Daoy (cell line): ENCODE data around the gene HIC1. TPM values are rescaled to one million over a fixed set of nuclear protein-coding genes. Genes with fewer than 3 reads are reported as not detected.

Experiments
- DNase-seq: peaks from one replicate; pipeline ENCODE4 v3.0.0-alpha.2; 2015; ENCODE audit warnings: low read depth
- total RNA-seq: library from RNA; depleted of rRNA; stranded (reverse); fragments of >200 nt; shearing (Covaris generic); gene quantifications from 2 replicates; pipeline ENCODE4 v1.2.3, GENCODE V29; 2014; rRNA removed

Gene HIC1
- total RNA-seq, 1 experiment from 2014 or later, result 10.4 TPM

DNA sequence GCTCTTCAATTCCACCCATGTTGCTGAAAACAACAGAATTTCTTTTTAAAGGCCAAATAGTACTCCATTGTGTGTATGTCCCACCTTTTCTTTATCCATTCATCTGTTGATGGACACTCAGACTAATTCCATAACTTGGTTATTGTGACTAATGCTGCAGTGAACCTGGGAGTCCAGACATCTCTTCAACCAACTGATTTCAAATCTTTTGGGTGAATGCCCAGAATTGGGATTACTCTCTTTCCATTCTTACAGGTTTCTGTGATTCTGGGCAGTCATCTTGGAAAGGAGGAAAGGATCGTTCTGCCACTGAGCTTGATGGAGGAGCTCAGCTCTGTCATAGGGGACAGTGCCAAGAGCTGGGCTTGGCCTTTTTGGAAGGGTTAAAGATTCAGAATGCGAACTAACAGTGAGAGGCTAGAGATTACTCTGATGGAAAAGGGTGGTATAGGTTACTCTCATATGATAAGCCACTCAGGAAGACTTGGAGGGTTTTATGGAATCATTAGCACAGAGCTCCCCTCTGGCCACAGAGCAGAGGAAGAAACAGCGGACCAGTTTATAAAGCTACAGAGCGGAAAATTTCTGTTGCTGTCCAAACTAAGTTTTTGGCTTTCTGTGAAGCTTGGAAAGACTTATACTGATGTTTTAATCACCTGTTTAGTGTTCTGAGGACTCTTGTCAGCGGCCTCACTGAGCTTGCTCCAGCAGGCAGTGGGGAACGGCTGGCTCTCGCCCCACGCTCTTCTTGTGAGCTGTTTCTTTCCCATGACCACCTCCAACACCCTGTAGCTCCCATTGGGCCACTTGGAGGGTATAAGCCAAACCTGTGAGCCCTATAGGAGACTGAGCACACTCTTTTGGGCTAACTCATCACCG is 48.3 kb downstream of the HIC1 start:
- DNase-seq, result no peak

DNA sequence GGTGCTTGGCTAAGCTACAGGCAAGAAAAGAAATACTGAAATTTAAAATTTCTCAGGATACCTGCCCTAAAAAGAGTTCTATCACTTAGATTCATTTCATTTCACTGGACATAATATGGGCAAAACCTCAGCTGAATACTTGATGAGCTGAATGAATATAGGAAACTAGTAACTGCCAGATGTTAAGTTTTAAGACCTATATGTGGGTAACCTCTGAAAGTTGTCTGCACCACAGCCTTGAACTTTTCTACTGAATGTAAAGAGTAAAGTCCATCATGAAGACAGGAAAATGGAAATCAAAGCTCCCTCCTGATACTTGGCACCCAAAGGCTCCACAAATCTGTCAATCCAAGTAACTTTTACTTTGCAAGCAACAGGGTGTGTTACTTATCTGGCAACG is 50.8 kb downstream of the HIC1 start:
- DNase-seq, result no peak

DNA sequence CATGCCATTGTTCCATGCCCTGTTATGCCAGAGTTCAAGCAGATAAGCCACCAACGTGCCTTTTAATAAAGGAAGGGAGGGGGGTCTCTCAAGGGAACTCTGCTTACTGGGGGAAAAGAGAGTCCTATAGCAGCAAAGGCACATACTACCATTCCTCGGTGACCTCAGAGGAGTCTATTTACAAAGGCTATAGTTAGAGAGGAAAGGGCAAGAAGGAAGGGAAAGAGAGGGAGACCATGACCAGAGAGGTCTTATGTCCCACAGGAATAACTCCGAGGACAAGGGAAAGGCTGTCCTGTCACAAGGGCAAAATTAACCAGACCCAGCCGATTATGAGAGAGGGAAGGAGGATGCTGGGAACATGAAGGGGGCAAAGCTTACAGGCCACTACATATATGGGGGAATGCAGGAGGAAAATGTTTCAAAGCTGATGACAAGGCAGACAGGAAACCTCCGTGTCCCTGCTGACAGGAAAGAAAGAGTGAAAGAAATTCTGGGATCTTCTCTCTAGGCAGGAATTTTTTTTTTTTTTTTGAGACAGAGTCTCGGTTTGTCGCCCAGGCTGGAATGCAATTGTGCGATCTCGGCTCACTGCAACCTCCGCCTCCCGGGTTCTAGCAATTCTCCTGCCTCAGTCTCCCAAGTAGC is 51.5 kb downstream of the HIC1 start:
- no peak for DNase-seq

DNA sequence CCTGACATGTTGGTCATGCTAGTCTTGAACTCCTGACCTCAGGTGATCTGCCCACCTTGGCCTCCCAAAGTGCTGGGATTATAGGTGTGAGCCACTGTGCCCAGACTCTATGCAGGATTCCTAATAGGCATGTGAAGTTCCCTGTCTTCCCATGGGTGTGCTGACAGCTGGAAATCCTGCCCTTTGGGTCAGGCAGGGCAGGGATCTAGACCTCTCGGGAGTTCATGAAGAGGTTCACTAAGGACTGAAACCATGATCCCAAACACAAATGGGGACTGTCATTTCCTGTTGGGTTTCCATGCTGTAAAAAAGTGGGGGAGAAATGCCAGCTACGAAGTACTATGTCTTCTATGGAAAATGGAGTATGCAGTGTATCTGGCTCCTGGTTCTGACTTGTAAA is 52.1 kb downstream of the HIC1 start:
- no peak for DNase-seq

DNA sequence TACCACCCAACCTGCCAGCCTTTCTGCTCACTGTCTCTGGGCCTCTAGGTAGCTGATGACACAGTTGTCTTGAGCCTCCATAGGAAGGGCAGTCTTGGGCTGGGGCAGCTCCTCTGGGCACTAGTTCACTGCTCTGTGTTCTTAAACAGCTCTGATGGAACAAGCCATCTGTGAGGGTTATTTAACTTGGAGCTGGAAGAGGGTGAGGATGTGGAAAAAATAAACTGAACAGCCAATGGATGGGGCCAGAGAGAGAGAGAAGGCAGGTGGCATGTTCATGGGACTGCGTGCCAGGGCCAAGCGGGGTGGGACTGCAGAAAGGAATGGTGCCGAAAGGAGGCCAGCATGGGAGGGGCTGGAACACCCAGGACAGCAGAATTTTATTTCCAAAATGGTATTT is 52.6 kb downstream of the HIC1 start:
- DNase-seq, result no peak

DNA sequence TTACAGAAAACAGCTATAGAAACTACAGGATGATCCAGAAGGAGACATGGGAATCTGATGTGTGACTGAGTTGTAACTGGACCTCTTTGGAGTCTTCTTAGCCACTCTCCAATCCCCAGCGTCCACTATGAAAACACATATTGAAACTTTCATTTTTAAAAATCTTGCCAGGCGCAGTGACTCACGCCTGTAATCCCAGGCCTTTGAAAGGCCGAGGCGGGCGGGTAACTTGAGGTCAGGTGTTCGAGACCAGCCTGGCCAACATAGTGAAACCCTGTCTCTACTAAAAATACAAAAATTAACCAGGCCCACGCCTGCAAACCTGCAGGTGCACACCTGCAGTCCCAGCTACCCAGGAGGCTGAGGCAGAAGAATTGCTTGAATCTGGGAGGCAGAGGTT is 53.3 kb downstream of the HIC1 start:
- DNase-seq, result no peak

DNA sequence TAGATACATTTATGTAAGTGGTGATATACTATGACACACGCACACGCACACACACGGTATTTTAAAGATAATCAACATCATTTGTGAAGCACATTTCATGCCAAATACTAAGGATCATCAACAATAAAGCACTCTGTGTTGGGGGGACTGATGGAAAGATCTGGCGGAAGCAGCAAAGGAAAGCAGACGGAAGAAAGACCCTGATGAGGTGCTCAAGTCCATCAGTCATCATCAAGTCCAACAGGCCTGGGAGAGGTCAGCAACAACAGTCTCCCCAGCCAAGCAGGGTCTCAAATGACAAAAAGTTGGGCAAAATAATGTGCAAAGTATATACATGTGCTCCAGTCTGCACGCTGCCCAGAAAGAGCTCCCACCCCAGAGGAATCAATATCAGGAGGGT is 55.5 kb downstream of the HIC1 start:
- no peak for DNase-seq

DNA sequence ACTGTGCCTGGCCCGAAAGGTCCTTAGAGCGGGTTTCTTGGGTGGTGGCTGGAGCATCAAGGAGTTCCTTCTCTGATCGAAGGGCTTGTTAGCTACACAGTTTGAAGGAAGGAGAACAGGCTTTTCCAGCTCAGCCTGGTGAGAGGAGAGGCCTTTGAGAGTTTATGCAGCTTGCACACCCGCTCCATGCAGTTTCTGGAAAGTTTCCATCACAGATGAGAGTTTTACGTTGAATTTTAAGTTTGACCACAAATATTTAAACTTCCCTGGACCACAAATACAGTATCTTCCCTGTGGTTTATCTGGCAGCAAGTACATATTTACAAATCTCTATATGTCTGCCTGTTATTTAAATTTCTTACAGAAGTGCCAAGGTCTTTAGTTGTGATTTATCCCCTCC is 56.8 kb downstream of the HIC1 start:
- no peak for DNase-seq

Other genes starting within 250 kb of the HIC1 start
- gene SMYD4, start 225.2 kb upstream of the HIC1 start, total RNA-seq, result 10.1 and 11.0 TPM in 2 replicates
- 25.4 and 29.9 TPM in 2 replicates for gene RPA1, start 225.1 kb upstream of the HIC1 start, total RNA-seq
- 0.83 TPM in 1 of 2 replicates, not detected in the other for gene RTN4RL1, start 29.8 kb upstream of the HIC1 start, total RNA-seq
- gene DPH1, start 24.9 kb upstream of the HIC1 start, total RNA-seq, result 45.2 TPM in 2 replicates
- 83.3 and 93.3 TPM in 2 replicates for gene OVCA2, start 13.1 kb upstream of the HIC1 start, total RNA-seq
- gene SMG6, start 248.7 kb downstream of the HIC1 start, total RNA-seq, result 22.8 and 23.8 TPM in 2 replicates
- gene SRR, start 248.8 kb downstream of the HIC1 start, total RNA-seq, result 21.4 and 39.2 TPM in 2 replicates